SK-N-SH (cell line): Measurements from ENCODE around the gene CROT. TPM values are rescaled to one million over a fixed set of nuclear protein-coding genes. Genes with fewer than 3 reads are reported as not detected.

Experiments
- CTCF ChIA-PET: fragments of 300-600, 350-600 bp; formaldehyde crosslinking; extraction: SDS; loops from one replicate; lab custom pipeline; 2021; lab: Yijun Ruan, JAX
- POLR2A ChIA-PET: fragments of 350-600 bp; sonication (Branson Sonifier 250); formaldehyde crosslinking; extraction: SDS; loops from one replicate; lab custom pipeline; 2020; ENCODE audit warnings: antibody characterized with exemption, inconsistent platforms; lab: Yijun Ruan, JAX
- DNase-seq: peaks from one replicate; pipeline ENCODE4 v3.0.0; 2012
- H2AFZ ChIP-seq: fragments of 200-600 bp; sonication (generic); 2 replicates; pipeline ENCODE4 v1.8.1; 2016; ENCODE audit warnings: antibody characterized with exemption, mild to moderate bottlenecking, low read depth
- H3F3A ChIP-seq: fragments of 200-600 bp; sonication (generic); replicated peaks from 2 replicates; pipeline ENCODE3; 2016; ENCODE audit warnings: antibody characterized with exemption, mild to moderate bottlenecking; ENCODE audit not compliant: insufficient read depth
- H3K27ac ChIP-seq, 2 experiments: fragments of 200-500 bp in 1 of 2; fragments of 200-600 bp in 1 of 2; sonication (Bioruptor generic) in 1 of 2; sonication (generic), shearing (Covaris generic) in 1 of 2; 2 replicates each; pipeline versions ENCODE4 v1.5.1 to v1.6.1; 2014 to 2016; ENCODE audit warnings: low read depth in 2 of 2, inconsistent platforms in 1 of 2, low read length in 1 of 2, mild to moderate bottlenecking in 1 of 2, mixed read lengths in 1 of 2
- H3K27me3 ChIP-seq: fragments of 200-600 bp; sonication (generic), shearing (Covaris generic); 2 replicates; pipeline ENCODE4 v1.6.1; 2016; ENCODE audit warnings: mixed run types; ENCODE audit not compliant: insufficient read depth
- H3K36me3 ChIP-seq, 2 experiments: fragments of 200-500 bp in 1 of 2; fragments of 200-600 bp in 1 of 2; sonication (Bioruptor generic) in 1 of 2; sonication (generic) in 1 of 2; replicated peaks in 1 of 2; 2 replicates each; pipeline versions ENCODE3 to v1.5.1; 2014 to 2016; ENCODE audit warnings: low read length in 1 of 2, mild to moderate bottlenecking in 1 of 2; ENCODE audit not compliant: insufficient read depth in 2 of 2, control insufficient read depth in 1 of 2
- H3K4me1 ChIP-seq, 2 experiments: fragments of 200-500 bp in 1 of 2; fragments of 200-600 bp in 1 of 2; sonication (Bioruptor generic) in 1 of 2; sonication (generic), shearing (Covaris generic) in 1 of 2; 2 replicates each; pipeline versions ENCODE4 v1.5.1 to v1.6.1; 2014 to 2016; ENCODE audit warnings: low read depth in 1 of 2, low read length in 1 of 2, mixed run types in 1 of 2; ENCODE audit not compliant: insufficient read depth in 2 of 2, control insufficient read depth in 1 of 2
- H3K4me2 ChIP-seq: fragments of 200-600 bp; sonication (generic), shearing (Covaris generic); 2 replicates; pipeline ENCODE4 v1.6.1; 2017; ENCODE audit warnings: mixed run types
- H3K4me3 ChIP-seq, 2 experiments: fragments of 200-500 bp in 1 of 2; fragments of 200-600 bp in 1 of 2; sonication (Bioruptor generic) in 1 of 2; sonication (generic), shearing (Covaris generic) in 1 of 2; 2 replicates each; pipeline versions ENCODE4 v1.5.1 to v1.8.1; 2014 to 2016; ENCODE audit warnings: low read depth in 2 of 2, inconsistent platforms in 1 of 2, low read length in 1 of 2, mild to moderate bottlenecking in 1 of 2, mixed read lengths in 1 of 2, moderate library complexity in 1 of 2
- H3K79me2 ChIP-seq: fragments of 200-600 bp; sonication (generic); 2 replicates; pipeline ENCODE4 v1.8.1; 2017; ENCODE audit warnings: mild to moderate bottlenecking; ENCODE audit not compliant: insufficient read depth
- H3K9ac ChIP-seq: fragments of 200-600 bp; sonication (generic); 2 replicates; pipeline ENCODE4 v1.6.1; 2017; ENCODE audit warnings: mixed run types
- H3K9me2 ChIP-seq: fragments of 200-600 bp; sonication (generic); 2 replicates; pipeline ENCODE4 v1.6.1; 2017; ENCODE audit warnings: mixed run types
- H3K9me3 ChIP-seq: fragments of 200-600 bp; sonication (generic); 2 replicates; pipeline ENCODE4 v1.6.1; 2017; ENCODE audit warnings: mixed run types, mild to moderate bottlenecking, moderate library complexity
- H4K20me1 ChIP-seq: fragments of 200-600 bp; sonication (generic); 2 replicates; pipeline ENCODE4 v1.6.1; 2017; ENCODE audit warnings: mild to moderate bottlenecking, mixed run types; ENCODE audit not compliant: insufficient read depth
- CHD2 ChIP-seq: fragments of 150-350 bp; IDR thresholded peaks from 2 replicates; pipeline ENCODE4 v1.6.1; 2018; ENCODE audit warnings: low read length; ENCODE audit not compliant: partially characterized antibody
- EZH2phosphoT487 ChIP-seq: fragments of 200-600 bp; sonication (generic); IDR thresholded peaks from 2 replicates; pipeline ENCODE4 v1.6.1; 2017; ENCODE audit warnings: low read depth, mixed run types, mild to moderate bottlenecking, antibody characterized with exemption, moderate library complexity, borderline replicate concordance
- FOXJ3 ChIP-seq: sonication (generic); formaldehyde crosslinking; IDR thresholded peaks from 2 replicates; pipeline ENCODE4 v1.5.1; 2020; ENCODE audit warnings: mild to moderate bottlenecking, missing genetic modification reagents
- FOXM1 ChIP-seq: IDR thresholded peaks from 2 replicates; pipeline ENCODE4 v1.4.0; 2012; ENCODE audit warnings: low read depth, mild to moderate bottlenecking
- GABPA ChIP-seq: IDR thresholded peaks from 2 replicates; pipeline ENCODE4 v1.4.0; 2012; ENCODE audit warnings: low read depth, mild to moderate bottlenecking
- GATA2 ChIP-seq: sonication (generic); formaldehyde crosslinking; IDR thresholded peaks from 2 replicates; pipeline ENCODE4 v1.5.0; 2020; ENCODE audit warnings: mild to moderate bottlenecking, missing genetic modification reagents
- MAX ChIP-seq: IDR thresholded peaks from 2 replicates; pipeline ENCODE4 v1.4.0; 2012; ENCODE audit warnings: low read depth
- POLR2AphosphoS5 ChIP-seq: IDR thresholded peaks from 2 replicates; pipeline ENCODE4 v1.6.1; 2012; ENCODE audit warnings: low read depth, low read length
- RXRA ChIP-seq: IDR thresholded peaks from 2 replicates; pipeline ENCODE4 v1.4.0; 2012; ENCODE audit warnings: low read depth, mild to moderate bottlenecking, borderline replicate concordance
- TCF12 ChIP-seq: IDR thresholded peaks from 2 replicates; pipeline ENCODE4 v1.4.0; 2012
- TEAD4 ChIP-seq: IDR thresholded peaks from 2 replicates; pipeline ENCODE4 v1.4.0; 2012; ENCODE audit warnings: mild to moderate bottlenecking, borderline replicate concordance; ENCODE audit not compliant: insufficient read depth
- USF1 ChIP-seq: IDR thresholded peaks from 2 replicates; pipeline ENCODE4 v1.4.0; 2012; ENCODE audit warnings: low read depth, borderline replicate concordance
- USF2 ChIP-seq: fragments of 150-350 bp; IDR thresholded peaks from 2 replicates; pipeline ENCODE4 v1.6.1; 2017; ENCODE audit warnings: antibody characterized with exemption, low read length, low read depth, borderline replicate concordance
- YY1 ChIP-seq: IDR thresholded peaks from 2 replicates; pipeline ENCODE4 v1.4.0; 2012; ENCODE audit warnings: low read depth, mild to moderate bottlenecking
- ZBTB33 ChIP-seq: IDR thresholded peaks from 2 replicates; pipeline ENCODE4 v1.4.0; 2012; ENCODE audit warnings: low read depth, borderline replicate concordance
- polyA plus RNA-seq, 3 experiments: library from polyadenylated mRNA; depleted of rRNA; stranded (reverse); fragments of >200 nt; gene quantifications; 2 replicates each; pipeline ENCODE4 v1.2.3, GENCODE V29; 2012

The CROT gene
- polyA plus RNA-seq, 1 of the 3 experiments (the other 2 are of a cell fraction): 7.9 TPM

- TF ChIP-seq USF2 (no peak), ZBTB33 (no peak), CHD2 (peak; percentile 76), POLR2AphosphoS5 (peak; percentile 96), YY1 (0 out of 2 replicates have a peak, but pooled peaks have one; percentile 17), MAX (peak; percentile 88), EZH2phosphoT487 (no peak), TEAD4 (no peak)
- TF ChIP-seq, all 33 proteins: peak for 18
Measured at GRCh38 chr7:87345166-87345927, at the start of gene CROT (continued).

- no peak overlapping the region for H2AFZ ChIP-seq
- CTCF ChIA-PET: interaction anchor here (0.6 to 4.0 kb wide), 4 partner anchors 11 to 396 kb away, joined by 4 to 19 read pairs (median 7); no protein-coding TSS in a partner anchor
Measured at GRCh38 chr7:87300756-87301155, 44.7 kb upstream of the CROT start.

More at GRCh38 chr7:87300756-87301155, 44.7 kb upstream of the CROT start:
- no peaks in the 10 kb centered on the region for H3K79me2 ChIP-seq
- H3K27me3 ChIP-seq: no peaks in the 10 kb centered on the region; the same call in 1 of the 2 replicates
- no peaks in the 10 kb centered on the region for H4K20me1 ChIP-seq
- TF ChIP-seq RXRA: no peak
- no peak for TF ChIP-seq USF1
- TF ChIP-seq ZBTB33: no peak
- no peak for TF ChIP-seq TCF12
- TF ChIP-seq GABPA: no peak
- no peak for TF ChIP-seq GATA2
- no peak for TF ChIP-seq FOXM1
- no peak for TF ChIP-seq MAX
- no peak for TF ChIP-seq FOXJ3
- no peak overlapping the region for H3K27ac ChIP-seq
- no peak overlapping the region for H3K9ac ChIP-seq
- POLR2A ChIA-PET: no interaction called here
- no peaks in the 10 kb centered on the region for H3K9me2 ChIP-seq
- no peaks in the 10 kb centered on the region for H3K4me1 ChIP-seq
- H3K4me2 ChIP-seq: no peak overlapping the region
- no peaks in the 10 kb centered on the region for H3K9me3 ChIP-seq
- H3K36me3 ChIP-seq: no peaks in the 10 kb centered on the region
- no peak overlapping the region for H3K4me3 ChIP-seq
- no peaks in the 10 kb centered on the region for H3F3A ChIP-seq
- DNase-seq: no peak
